Stimulated activated CD8-positive, alpha-beta memory T cell treated with anti-CD3 and anti-CD28 coated beads, Interleukin-15, amount 100 ng/mL, for 4 hours (primary cell): ENCODE results near the gene DDR2.

Source experiments
- DNase-seq, 2 donors: peaks; one replicate each; pipeline ENCODE4 v3.0.0-alpha.2; 2020; ENCODE audit warnings: low read depth in 2 of 2

DDR2 gene

DNA sequence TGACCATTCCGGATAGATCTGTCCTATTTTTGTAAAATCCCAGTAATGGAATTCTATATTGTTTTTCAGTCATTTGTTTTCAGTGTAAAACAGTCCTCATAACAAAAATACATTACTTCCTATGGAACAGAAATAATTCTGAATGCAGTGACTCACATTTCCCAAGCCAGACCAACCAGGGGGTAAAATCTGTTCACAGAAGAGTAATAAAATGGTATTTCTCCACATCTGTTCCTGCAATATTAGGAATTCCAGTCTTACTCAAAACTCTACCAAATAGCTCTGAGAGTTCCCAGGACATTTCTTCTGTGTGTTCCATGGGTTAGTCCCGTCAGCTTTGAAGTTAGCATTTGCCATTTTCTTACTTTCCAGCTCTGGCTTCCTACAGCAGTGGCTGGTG, 2.6 kb upstream of the DDR2 start:
- DNase-seq, result no peak

GRCh38 chr1:162631546-162632191, 595 bp upstream of the DDR2 start:
- DNase-seq, result no peak

DNA sequence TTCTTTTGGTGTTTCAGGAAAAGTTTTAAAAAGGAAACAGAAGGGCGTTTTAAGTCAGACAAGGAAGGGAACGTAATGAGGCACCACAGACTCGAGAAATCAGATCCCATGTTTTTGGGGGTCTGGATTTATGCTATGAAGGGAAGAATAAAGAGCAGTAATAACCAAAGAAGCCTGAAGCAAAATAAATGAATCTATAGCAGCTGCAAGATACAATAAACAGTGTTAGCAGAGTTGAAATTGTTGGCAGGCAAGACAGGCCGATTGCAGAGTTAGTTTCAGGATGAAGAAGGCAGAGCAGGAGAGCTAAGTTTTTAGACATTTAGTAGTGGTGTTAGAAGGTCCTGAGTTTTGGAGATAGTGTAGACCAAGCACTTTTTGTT, 425 bp downstream of the DDR2 start:
- DNase-seq, result no peak

DNA sequence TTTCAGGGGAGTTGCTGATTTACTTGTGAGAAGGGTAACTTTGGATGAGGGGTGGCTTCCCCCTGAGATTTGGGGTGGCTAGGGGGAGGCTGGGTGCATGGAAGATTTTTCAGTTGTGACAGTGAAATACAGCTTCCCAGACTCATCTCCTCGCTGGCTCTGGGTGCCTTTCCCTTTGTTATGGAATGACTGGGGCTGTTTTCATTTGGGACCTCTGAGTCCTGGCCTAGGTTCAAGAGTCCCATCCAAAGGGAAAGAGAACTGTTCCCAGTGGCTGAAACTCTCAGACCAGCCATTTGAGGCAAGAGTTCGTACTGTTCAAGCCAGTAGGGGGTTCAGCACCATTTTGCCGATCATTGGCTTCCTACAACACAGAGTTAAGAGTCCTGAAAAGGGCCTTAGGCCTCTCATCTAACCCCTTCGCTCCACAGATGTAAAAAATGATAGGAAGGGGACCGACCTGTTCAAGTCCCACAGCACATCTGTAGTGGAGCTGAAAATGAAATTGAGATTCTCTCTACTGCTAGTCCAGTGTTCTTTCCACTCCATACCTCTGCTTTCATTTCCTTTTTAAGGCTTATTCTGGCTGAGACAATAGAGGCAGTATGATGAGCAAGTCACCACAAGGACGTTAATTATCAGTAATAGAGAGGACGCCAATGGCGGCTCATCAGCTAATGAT, 958 bp downstream of the DDR2 start:
- no peak for DNase-seq

GRCh38 chr1:162635418-162635817, 3.2 kb downstream of the DDR2 start:
- no peak for DNase-seq

- DNase-seq, result no peak
Measured at GRCh38 chr1:162639718-162640117, 7.5 kb downstream of the DDR2 start.

GRCh38 chr1:162641114-162641513, 8.8 kb downstream of the DDR2 start:
- DNase-seq, result no peak

DNA sequence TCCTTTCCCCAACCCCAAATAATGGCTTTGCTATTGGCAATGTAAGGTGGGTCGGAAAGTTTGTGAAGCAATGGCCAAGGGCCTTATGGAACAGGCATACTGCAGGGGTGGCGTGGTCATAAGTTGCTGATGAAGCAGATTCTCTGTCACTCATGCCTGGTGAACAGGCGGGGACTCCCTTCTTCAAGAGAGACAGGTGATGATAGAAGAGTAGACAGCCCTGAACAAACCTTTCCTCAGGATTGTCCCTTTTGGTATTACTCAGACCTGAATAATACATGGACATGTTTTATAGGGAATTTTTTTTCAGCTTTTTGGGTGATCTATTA, 12.7 kb downstream of the DDR2 start:
- no peak for DNase-seq

DNA sequence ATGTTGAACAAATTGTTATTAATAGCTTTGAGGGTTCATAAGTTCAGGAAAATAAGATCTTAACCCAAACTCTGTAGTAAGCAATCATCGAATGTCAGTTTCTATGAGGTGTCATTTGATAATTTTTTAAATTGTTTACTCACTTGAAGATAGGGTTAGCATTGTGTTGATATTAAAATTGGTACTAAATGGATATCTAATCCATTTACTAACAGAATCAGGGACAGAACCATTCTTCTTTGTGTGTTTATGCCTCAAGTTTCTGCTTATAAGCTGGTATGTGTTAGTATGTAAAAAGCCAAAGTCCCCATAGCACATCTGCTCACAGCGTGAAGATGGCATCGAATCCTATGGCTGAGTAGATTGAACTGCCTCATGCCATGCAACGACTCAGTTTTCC, 13.4 kb downstream of the DDR2 start:
- DNase-seq, result no peak

DNA sequence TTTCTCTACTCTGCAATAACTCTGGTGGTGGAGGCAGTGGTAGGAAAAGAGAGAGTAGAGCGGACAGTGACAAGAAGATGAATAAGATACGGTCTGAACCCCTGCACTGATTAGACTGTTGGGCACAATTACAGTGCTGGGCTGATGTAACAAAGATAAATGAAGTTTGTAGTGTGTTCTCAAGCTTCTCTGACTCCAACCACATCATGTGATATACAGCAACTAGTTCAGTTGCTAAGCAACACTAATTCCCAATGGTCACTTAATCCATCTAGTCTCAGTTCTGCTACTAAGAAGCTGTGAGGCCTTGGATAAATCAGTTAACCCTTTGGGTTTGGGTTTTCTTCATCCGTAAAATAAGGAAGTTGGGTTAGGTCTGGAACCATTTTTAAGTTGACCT, 17.3 kb downstream of the DDR2 start:
- no peak for DNase-seq

DNA sequence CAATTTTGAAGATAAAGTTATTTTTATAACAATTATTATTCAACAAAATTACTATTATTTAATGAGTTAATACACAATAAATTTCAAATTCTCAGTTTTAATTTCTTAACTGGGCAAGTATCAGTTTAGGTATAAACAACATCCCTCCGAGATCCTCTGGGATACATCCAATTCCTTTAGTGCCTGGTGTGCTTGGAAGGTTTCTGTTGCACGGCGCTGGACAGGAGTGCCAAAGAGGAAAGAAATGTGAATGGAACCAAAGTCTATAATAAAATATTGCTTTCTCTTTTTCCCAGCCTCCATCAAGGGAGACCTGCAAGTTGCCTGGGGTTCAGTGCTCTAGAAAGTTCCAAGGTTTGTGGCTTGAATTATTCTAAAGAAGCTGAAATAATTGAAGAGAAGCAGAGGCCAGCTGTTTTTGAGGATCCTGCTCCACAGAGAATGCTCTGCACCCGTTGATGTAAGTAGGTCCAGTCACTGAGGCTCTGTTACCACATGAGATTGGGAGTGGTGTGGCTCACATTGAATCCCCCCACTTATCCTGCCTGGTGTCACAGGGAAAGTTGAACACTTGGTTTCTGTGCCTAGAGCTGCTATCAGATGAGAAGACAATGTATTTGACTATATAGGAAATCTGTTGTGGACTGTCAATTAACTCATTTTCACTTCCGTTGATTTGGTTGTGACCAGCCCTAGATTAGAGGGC, 22.8 kb downstream of the DDR2 start:
- DNase-seq, result no peak

- no peak for DNase-seq
Measured at GRCh38 chr1:162656266-162656665, 24.0 kb downstream of the DDR2 start.

GRCh38 chr1:162660574-162660973, 28.3 kb downstream of the DDR2 start:
- DNase-seq, result no peak

DNA sequence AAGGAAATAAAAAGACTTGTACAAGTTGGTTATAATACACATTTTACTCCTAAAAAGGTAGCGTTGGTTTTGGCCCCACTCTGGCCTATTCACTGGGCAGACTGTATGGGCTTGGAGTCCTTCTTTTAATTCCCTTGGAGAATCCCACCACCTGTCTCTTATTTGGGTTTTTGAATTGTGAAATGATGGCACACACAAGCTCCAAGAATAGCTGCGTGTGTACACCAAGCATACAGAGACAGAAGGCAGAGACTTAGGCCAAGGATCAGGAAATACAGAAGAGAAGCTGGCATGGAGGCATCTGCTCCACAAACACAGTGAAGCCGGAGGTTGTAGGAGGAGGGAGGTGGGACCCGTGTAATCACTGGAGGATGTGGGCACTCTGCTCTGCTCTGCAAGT, 29.1 kb downstream of the DDR2 start:
- DNase-seq, result no peak

DNA sequence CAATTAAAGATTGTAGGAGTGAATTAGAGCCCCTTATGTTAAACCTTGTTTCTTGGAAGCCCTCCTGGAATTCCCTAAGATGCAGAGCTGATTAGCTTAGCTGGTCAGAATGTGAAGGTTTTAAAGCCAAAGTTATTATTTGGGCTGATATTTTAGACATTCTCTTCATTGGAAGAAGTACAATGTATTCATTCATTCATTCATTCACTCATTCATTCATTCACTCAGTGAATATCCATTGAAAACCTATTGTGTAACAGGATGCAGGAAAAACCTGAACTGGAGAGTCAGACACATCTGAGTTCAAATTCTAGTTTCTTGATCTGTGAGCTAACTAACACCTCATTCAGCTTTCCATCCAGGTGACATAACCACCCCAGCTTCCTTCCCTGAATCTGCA, 29.7 kb downstream of the DDR2 start:
- DNase-seq, result no peak

GRCh38 chr1:162663086-162663485, 30.8 kb downstream of the DDR2 start:
- no peak for DNase-seq

DNA sequence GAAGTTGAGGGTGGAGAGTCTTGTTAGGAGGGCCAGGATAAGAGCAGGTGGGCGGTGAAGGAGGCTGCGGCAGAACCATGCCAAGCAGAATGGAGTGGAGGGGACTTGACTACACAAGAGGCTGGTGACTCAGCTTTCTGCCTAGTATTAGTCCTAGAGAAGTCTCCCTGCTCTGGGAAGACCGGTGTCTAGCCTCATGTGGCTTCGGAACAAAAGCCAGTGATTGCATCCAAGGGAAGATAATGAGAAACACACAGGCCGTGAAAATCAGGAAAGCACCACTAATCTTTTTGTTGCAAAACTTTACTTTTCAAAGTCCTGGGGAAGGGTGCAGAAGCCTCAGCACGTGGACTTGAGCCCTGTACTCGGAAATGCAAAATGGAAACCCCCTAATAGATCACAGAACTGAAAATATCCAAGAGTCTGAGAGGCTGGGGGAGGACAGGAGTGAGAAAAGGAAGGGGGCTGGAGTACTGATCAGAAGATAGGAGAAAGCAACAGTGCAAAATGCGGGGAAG, 31.4 kb downstream of the DDR2 start:
- DNase-seq, result no peak

GRCh38 chr1:162666006-162666645, 33.9 kb downstream of the DDR2 start:
- no peak for DNase-seq

- DNase-seq, result no peak
Measured at GRCh38 chr1:162667381-162668080, 35.3 kb downstream of the DDR2 start.

DNA sequence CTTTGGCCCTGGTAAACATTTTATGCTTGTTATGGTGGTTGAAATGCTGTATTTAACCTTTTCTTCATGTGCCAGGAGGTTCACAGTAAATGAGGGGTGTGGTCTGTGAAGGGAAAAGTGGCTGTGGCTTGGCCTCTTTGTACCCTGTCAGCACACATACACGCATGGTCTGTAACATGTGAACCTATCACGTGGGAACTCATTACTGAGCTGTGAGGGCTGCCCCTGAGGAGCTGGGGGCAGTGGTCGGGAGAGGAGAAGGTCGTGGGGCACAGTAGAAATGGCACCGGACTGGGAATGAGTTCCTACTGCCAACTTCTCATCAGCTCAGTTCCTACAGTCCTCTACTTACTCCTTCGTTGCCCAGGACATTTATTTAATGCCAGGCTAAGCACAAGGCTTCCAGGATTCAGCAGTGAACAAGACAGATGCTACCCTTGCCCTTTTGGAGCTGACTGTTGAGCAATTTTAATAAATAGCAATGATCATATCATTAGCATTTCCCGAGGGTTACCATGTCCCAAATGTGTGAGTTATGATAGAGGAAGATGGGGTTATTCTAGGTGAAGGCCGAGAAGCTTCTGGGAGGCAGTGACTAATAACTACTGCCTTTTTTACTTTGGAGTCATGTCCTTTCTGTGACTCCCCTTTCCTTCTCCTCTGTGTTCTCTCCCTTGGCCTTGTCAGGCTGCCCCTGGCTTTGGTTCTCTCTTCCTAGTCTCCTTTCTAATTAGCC, 38.8 kb downstream of the DDR2 start:
- DNase-seq, result no peak

GRCh38 chr1:162671664-162672410, 39.6 kb downstream of the DDR2 start:
- no peak for DNase-seq
